ENCODE results near the gene RAE1. TPM values are rescaled to one million over a fixed set of nuclear protein-coding genes. Genes with fewer than 3 reads are reported as not detected.

The RAE1 gene
- total and polyA plus RNA-seq, 2 donors (not counting 3 experiments of a cell fraction or from before 2014, with no cell fraction given): 34.1 to 55.8 TPM

DNA sequence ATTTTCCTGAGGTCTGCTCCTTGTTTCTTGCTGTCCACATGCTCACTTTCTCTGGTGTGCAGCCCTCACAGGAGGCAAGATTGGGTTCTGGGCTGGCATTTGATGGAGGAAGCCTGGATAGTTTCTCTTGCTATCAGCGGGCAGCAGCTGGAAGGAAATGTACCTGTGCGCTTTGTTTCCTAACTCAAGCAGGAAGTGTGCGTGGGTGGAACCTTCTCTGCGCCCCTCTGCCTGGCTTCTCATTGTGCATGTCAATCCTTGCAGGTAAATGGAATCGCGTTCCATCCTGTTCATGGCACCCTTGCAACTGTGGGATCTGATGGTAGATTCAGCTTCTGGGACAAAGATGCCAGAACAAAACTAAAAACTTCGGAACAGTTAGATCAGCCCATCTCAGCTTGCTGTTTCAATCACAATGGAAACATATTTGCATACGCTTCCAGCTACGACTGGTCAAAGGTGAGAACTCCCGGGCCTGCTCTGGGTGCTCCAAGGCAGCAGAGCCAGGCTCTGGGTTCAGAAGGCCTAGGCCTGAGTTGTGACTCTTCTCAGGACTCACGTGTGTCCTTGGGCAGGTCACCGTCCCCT, 23.4 kb downstream of the RAE1 start:
- Histone ChIP-seq H2AFZ (ENCODE audit: low read depth, low read length) (no peak overlapping the region), H3K27me3 (ENCODE audit: control insufficient read depth in 2 of 2, insufficient read depth in 2 of 2, low read length in 2 of 2) (no peaks in the 10 kb centered on the region), H3K9me1 (replicated peaks; ENCODE audit: control insufficient read depth, extremely low read depth, insufficient read depth, low read length) (no peaks in the 10 kb centered on the region), H3K4me2 (ENCODE audit: insufficient read depth, low read length) (no peak overlapping the region), H3K9me3 (replicated peaks; ENCODE audit: control insufficient read depth, insufficient read depth, low read length) (no peaks in the 10 kb centered on the region), H3K36me3 (ENCODE audit: control insufficient read depth in 2 of 2, extremely low read depth in 1 of 2, insufficient read depth in 2 of 2, low read length in 2 of 2) (peaks cover 32 to 54% of the 10 kb centered on the region in 2 experiments), H3K4me1 (ENCODE audit: control insufficient read depth, extremely low read depth, insufficient read depth, low read length) (no peaks in the 10 kb centered on the region), H4K20me1 (replicated peaks; ENCODE audit: control insufficient read depth, extremely low read depth, insufficient read depth, low read length) (no peaks in the 10 kb centered on the region), H3K4me3 (replicated peaks in 1 of 3; ENCODE audit: insufficient read depth in 1 of 3, low read depth in 1 of 3, low read length in 3 of 3) (no peak overlapping the region), H3K27ac (ENCODE audit: insufficient read depth, low read depth, low read length) (no peak overlapping the region), H3K79me2 (ENCODE audit: control insufficient read depth, insufficient read depth, low read length) (no peaks in the 10 kb centered on the region), H3K9ac (replicated peaks; ENCODE audit: extremely low read depth, insufficient read depth, low read length) (no peak overlapping the region)
- dilution Hi-C loops (cut with MboI; ENCODE audit: extremely low pct_ligation_motif_present, low sequenced_read_pairs) (no loop called here), intact Hi-C loops (cut with micrococcal nuclease) (no loop called here)
- ChIA-PET POLR2A (no interaction called here), CTCF (interaction anchor here (1.0 to 1.5 kb wide), 2 partner anchors 9 to 121 kb away, joined by 3 to 6 read pairs; no protein-coding TSS in a partner anchor)
- no peak for TF ChIP-seq EZH2 (IDR thresholded peaks at IDR 0.05; ENCODE audit: borderline replicate concordance, low read depth, low read length, severe bottlenecking)
- no peak for TF ChIP-seq FOS (IDR thresholded peaks at IDR 0.05; ENCODE audit: borderline replicate concordance, insufficient read depth, low read length)
- TF ChIP-seq, protein P1, sequence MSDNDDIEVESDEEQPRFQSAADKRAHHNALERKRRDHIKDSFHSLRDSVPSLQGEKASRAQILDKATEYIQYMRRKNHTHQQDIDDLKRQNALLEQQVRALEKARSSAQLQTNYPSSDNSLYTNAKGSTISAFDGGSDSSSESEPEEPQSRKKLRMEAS (IDR thresholded peaks at IDR 0.05; ENCODE audit: insufficient read depth, insufficient read length): no peak
- TF ChIP-seq JUN (IDR thresholded peaks at IDR 0.05; ENCODE audit: borderline replicate concordance, insufficient read depth, insufficient read length, low read depth): no peak
- no peak for TF ChIP-seq MYC (IDR thresholded peaks at IDR 0.05; ENCODE audit: low read depth, low read length)
- no peak for TF ChIP-seq POLR2AphosphoS5 (IDR thresholded peaks at IDR 0.05; ENCODE audit: insufficient read depth, low read depth, low read length)
- TF ChIP-seq GATA2 (IDR thresholded peaks at IDR 0.05; ENCODE audit: insufficient read depth, insufficient read length, low read depth, low read length): no peak
- TF ChIP-seq, protein P2, sequence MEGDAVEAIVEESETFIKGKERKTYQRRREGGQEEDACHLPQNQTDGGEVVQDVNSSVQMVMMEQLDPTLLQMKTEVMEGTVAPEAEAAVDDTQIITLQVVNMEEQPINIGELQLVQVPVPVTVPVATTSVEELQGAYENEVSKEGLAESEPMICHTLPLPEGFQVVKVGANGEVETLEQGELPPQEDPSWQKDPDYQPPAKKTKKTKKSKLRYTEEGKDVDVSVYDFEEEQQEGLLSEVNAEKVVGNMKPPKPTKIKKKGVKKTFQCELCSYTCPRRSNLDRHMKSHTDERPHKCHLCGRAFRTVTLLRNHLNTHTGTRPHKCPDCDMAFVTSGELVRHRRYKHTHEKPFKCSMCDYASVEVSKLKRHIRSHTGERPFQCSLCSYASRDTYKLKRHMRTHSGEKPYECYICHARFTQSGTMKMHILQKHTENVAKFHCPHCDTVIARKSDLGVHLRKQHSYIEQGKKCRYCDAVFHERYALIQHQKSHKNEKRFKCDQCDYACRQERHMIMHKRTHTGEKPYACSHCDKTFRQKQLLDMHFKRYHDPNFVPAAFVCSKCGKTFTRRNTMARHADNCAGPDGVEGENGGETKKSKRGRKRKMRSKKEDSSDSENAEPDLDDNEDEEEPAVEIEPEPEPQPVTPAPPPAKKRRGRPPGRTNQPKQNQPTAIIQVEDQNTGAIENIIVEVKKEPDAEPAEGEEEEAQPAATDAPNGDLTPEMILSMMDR (IDR thresholded peaks at IDR 0.05; ENCODE audit: extremely low read depth in 1 of 2, insufficient read depth in 1 of 2, low read depth in 1 of 2, low read length in 2 of 2): no peak
- TF ChIP-seq POLR2A (IDR thresholded peaks at IDR 0.05; ENCODE audit: low read depth, low read length): no peak
- no peak for FAIRE-seq
- no peak for DNase-seq (ENCODE audit: low read depth, low spot score)
- BruUV-seq (replicated peaks): no TSS peak
